Astrocyte (in vitro differentiated cells and primary cell): Measurements from ENCODE around the gene SLC6A4.

Experiments used
- CTCF ChIP-seq: IDR thresholded peaks from 2 replicates; pipeline ENCODE4 v1.5.1; 2011; ENCODE audit warnings: low read depth, mild to moderate bottlenecking, inconsistent platforms, low read length, moderate library complexity; ENCODE audit not compliant: insufficient read depth
- EZH2 ChIP-seq: IDR thresholded peaks from 2 replicates; pipeline ENCODE4 v1.6.1; 2012; ENCODE audit warnings: mild to moderate bottlenecking, low read length, inconsistent platforms; ENCODE audit not compliant: insufficient read depth

- no peak for TF ChIP-seq CTCF
- no peak for TF ChIP-seq EZH2
Observed at GRCh38 chr17:30218799-30219198, 16.7 kb downstream of the SLC6A4 start.
